Neuronal stem cell (in vitro differentiated cells): ENCODE results near the gene YWHAQ.

Experiments used
- DNase-seq: peaks from one replicate; pipeline ENCODE4 v3.0.0-alpha.2; 2013; ENCODE audit warnings: low spot score
- H2AFZ ChIP-seq: one replicate; pipeline ENCODE4 v1.6.1; 2013; ENCODE audit warnings: mild to moderate bottlenecking, low read length, inconsistent platforms
- H2AK5ac ChIP-seq: 2 replicates; pipeline ENCODE4 v1.6.1; 2013; ENCODE audit warnings: low read depth, mild to moderate bottlenecking, inconsistent platforms, low read length, moderate library complexity, mixed read lengths
- H2BK120ac ChIP-seq: 2 replicates; pipeline ENCODE4 v1.6.1; 2013; ENCODE audit warnings: low read depth, mild to moderate bottlenecking, inconsistent platforms, low read length, moderate library complexity, mixed read lengths
- H2BK12ac ChIP-seq: one replicate; pipeline ENCODE4 v1.6.1; 2013; ENCODE audit warnings: low read length, inconsistent platforms
- H2BK15ac ChIP-seq: 2 replicates; pipeline ENCODE4 v1.6.1; 2013; ENCODE audit warnings: mild to moderate bottlenecking, low read length, inconsistent platforms, mixed read lengths
- H2BK5ac ChIP-seq: one replicate; pipeline ENCODE4 v1.6.1; 2013; ENCODE audit warnings: inconsistent platforms, mild to moderate bottlenecking, low read length, moderate library complexity
- H3K14ac ChIP-seq: one replicate; pipeline ENCODE4 v1.6.1; 2013; ENCODE audit warnings: low read length, inconsistent platforms
- H3K18ac ChIP-seq: 2 replicates; pipeline ENCODE4 v1.6.1; 2013; ENCODE audit warnings: low read length, inconsistent platforms
- H3K23ac ChIP-seq: 2 replicates; pipeline ENCODE4 v1.6.1; 2013; ENCODE audit warnings: low read depth, mild to moderate bottlenecking, mixed read lengths, low read length, inconsistent platforms; ENCODE audit not compliant: poor library complexity
- H3K27ac ChIP-seq: replicated peaks from 3 replicates; pipeline ENCODE4 v1.5.1; 2013; ENCODE audit warnings: low read length, inconsistent platforms
- H3K27me3 ChIP-seq, 3 experiments: 2 replicates each; pipeline ENCODE4 v1.6.1; 2013; ENCODE audit warnings: low read length in 3 of 3, mild to moderate bottlenecking in 2 of 3, inconsistent platforms in 1 of 3, low read depth in 1 of 3, mixed read lengths in 1 of 3, moderate library complexity in 1 of 3; ENCODE audit not compliant: control insufficient read depth in 3 of 3, insufficient read depth in 3 of 3
- H3K36me3 ChIP-seq, 2 donors: replicated peaks in 1 of 2; 2 replicates each; pipeline ENCODE4 v1.6.1; 2013; ENCODE audit warnings: low read length in 2 of 2; ENCODE audit not compliant: control insufficient read depth in 2 of 2, insufficient read depth in 2 of 2
- H3K4ac ChIP-seq: 2 replicates; pipeline ENCODE4 v1.6.1; 2013; ENCODE audit warnings: inconsistent platforms, mild to moderate bottlenecking, low read length, moderate library complexity
- H3K4me1 ChIP-seq, 2 donors: 1 replicate in 1 of 2; 2 replicates in 1 of 2; pipeline ENCODE4 v1.6.1; 2013; ENCODE audit warnings: low read length in 2 of 2, low read depth in 1 of 2; ENCODE audit not compliant: control insufficient read depth in 2 of 2, insufficient read depth in 1 of 2
- H3K4me2 ChIP-seq: one replicate; pipeline ENCODE4 v1.6.1; 2013; ENCODE audit warnings: mild to moderate bottlenecking, low read length, inconsistent platforms; ENCODE audit not compliant: insufficient read depth, poor library complexity, severe bottlenecking
- H3K4me3 ChIP-seq, 2 donors: 2 replicates each; pipeline ENCODE4 v1.5.1; 2013; ENCODE audit warnings: low read length in 2 of 2, mild to moderate bottlenecking in 2 of 2, inconsistent platforms in 1 of 2, moderate library complexity in 1 of 2
- H3K79me1 ChIP-seq: one replicate; pipeline ENCODE4 v1.6.1; 2013; ENCODE audit warnings: low read depth, mild to moderate bottlenecking, inconsistent platforms, low read length, moderate library complexity
- H3K9ac ChIP-seq: one replicate; pipeline ENCODE4 v1.6.1; 2013; ENCODE audit warnings: mild to moderate bottlenecking, low read depth, low read length, inconsistent platforms; ENCODE audit not compliant: poor library complexity
- H3K9me3 ChIP-seq, 2 donors: replicated peaks in 1 of 2; 2 replicates each; pipeline versions ENCODE3 to v1.6.1; 2013; ENCODE audit warnings: low read length in 2 of 2, mild to moderate bottlenecking in 2 of 2, inconsistent platforms in 1 of 2, low read depth in 1 of 2, mixed read lengths in 1 of 2, moderate library complexity in 1 of 2; ENCODE audit not compliant: control insufficient read depth in 2 of 2, insufficient read depth in 1 of 2
- H4K8ac ChIP-seq: one replicate; pipeline ENCODE4 v1.6.1; 2013; ENCODE audit warnings: low read depth, mild to moderate bottlenecking, inconsistent platforms, low read length, moderate library complexity
- H4K91ac ChIP-seq: one replicate; pipeline ENCODE4 v1.6.1; 2013; ENCODE audit warnings: low read length, low read depth, mild to moderate bottlenecking, inconsistent platforms; ENCODE audit not compliant: poor library complexity
- WGBS, 2 donors: extraction: QIAGEN DNeasy Blood & Tissue Kit; methylation state at CpG; one replicate each; pipeline ENCODE4 v1.1.7; 2013; ENCODE audit warnings: missing lambda C conversion rate in 2 of 2, mixed read lengths in 1 of 2; ENCODE audit not compliant: insufficient read length in 2 of 2, insufficient replicate concordance in 1 of 2; ENCODE audit errors: extremely low coverage in 2 of 2; 5-methylcytosine and 5-hydroxymethylcytosine counted together

The YWHAQ gene

DNA sequence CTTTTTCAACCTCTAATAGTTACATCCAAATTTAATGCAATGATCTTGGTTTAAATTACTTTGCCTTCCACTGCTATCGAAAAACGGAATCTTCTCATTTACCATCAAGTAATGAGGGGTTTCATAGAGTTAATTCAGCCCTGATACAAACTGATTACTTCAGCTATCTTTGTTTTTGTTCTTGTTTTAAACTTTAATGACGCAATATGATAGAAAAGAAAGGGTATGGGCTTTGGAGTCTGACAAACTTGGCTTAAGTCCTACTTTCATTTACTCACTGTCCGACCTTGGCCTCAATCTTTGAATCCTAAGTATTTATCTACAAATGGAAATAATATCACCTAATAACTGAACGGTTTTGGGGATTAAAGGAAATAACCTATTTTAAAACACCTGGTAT, 91.3 kb downstream of the YWHAQ start:
- Histone ChIP-seq H3K27ac (no peak overlapping the region), H3K4ac (no peak overlapping the region), H2BK12ac (no peak overlapping the region), H3K18ac (no peak overlapping the region), H3K36me3 (peaks cover 0 to 64% of the 10 kb centered on the region in 2 donors), H3K4me3 (no peak overlapping the region), H3K9me3 (no peaks in the 10 kb centered on the region), H3K23ac (no peak overlapping the region), H4K8ac (no peak overlapping the region), H3K4me1 (no peaks in the 10 kb centered on the region), H4K91ac (no peak overlapping the region), H3K79me1 (no peaks in the 10 kb centered on the region), H3K9ac (no peak overlapping the region), H2BK15ac (no peak overlapping the region), H2AFZ (no peak overlapping the region), H2AK5ac (no peak overlapping the region), H2BK120ac (no peak overlapping the region), H3K27me3 (no peaks in the 10 kb centered on the region), H3K14ac (no peak overlapping the region), H3K4me2 (no peak overlapping the region), H2BK5ac (no peak overlapping the region)
- no CpG with 5 or more reads among the region's 5 CpGs for WGBS, 2 donors
- DNase-seq: no peak

GRCh38 chr2:9538000-9538507, 92.7 kb downstream of the YWHAQ start:
- H3K4me3 ChIP-seq: no peak overlapping the region
- no peak overlapping the region for H3K23ac ChIP-seq
- no peaks in the 10 kb centered on the region for H3K79me1 ChIP-seq
- no peak overlapping the region for H4K91ac ChIP-seq
- no peak for DNase-seq
- H3K18ac ChIP-seq: no peak overlapping the region
- no peak overlapping the region for H3K9ac ChIP-seq
- H3K4me2 ChIP-seq: no peak overlapping the region
- WGBS, 2 donors: no CpG with 5 or more reads among the region's 2 CpGs
- no peak overlapping the region for H3K14ac ChIP-seq
- H3K27me3 ChIP-seq: no peaks in the 10 kb centered on the region
- no peaks in the 10 kb centered on the region for H3K4me1 ChIP-seq
- no peak overlapping the region for H3K27ac ChIP-seq
- H3K36me3 ChIP-seq: peaks cover 0 to 77% of the 10 kb centered on the region in 2 donors
- H2AK5ac ChIP-seq: no peak overlapping the region
- H3K4ac ChIP-seq: no peak overlapping the region
- H3K9me3 ChIP-seq: no peaks in the 10 kb centered on the region
- H4K8ac ChIP-seq: no peak overlapping the region
- H2AFZ ChIP-seq: no peak overlapping the region
- H2BK5ac ChIP-seq: no peak overlapping the region
- H2BK12ac ChIP-seq: no peak overlapping the region
- no peak overlapping the region for H2BK15ac ChIP-seq
- H2BK120ac ChIP-seq: no peak overlapping the region

GRCh38 chr2:9536504-9536903, 94.3 kb downstream of the YWHAQ start:
- no peak overlapping the region for H4K8ac ChIP-seq
- DNase-seq: no peak

GRCh38 chr2:9535177-9535576, 95.6 kb downstream of the YWHAQ start:
- H4K8ac ChIP-seq: no peak overlapping the region
- no peak overlapping the region for H3K4me3 ChIP-seq
- no peak overlapping the region for H4K91ac ChIP-seq
- WGBS, 2 donors: no CpG with 5 or more reads among the region's 1 CpG
- no peak overlapping the region for H2BK12ac ChIP-seq
- no peak overlapping the region for H3K27ac ChIP-seq
- no peaks in the 10 kb centered on the region for H3K79me1 ChIP-seq
- no peaks in the 10 kb centered on the region for H3K27me3 ChIP-seq
- H3K14ac ChIP-seq: no peak overlapping the region
- no peaks in the 10 kb centered on the region for H3K4me1 ChIP-seq
- H2AFZ ChIP-seq: no peak overlapping the region
- no peak overlapping the region for H3K9ac ChIP-seq
- H2BK5ac ChIP-seq: no peak overlapping the region
- no peak overlapping the region for H3K4me2 ChIP-seq
- no peak overlapping the region for H3K18ac ChIP-seq
- H2BK120ac ChIP-seq: no peak overlapping the region
- DNase-seq: no peak
- no peak overlapping the region for H3K4ac ChIP-seq
- H3K23ac ChIP-seq: no peak overlapping the region
- no peaks in the 10 kb centered on the region for H3K9me3 ChIP-seq
- no peak overlapping the region for H2AK5ac ChIP-seq
- H3K36me3 ChIP-seq: peaks cover 0 to 69% of the 10 kb centered on the region in 2 donors
- H2BK15ac ChIP-seq: no peak overlapping the region

More at GRCh38 chr2:9536504-9536903, 94.3 kb downstream of the YWHAQ start:
- Histone ChIP-seq H3K4me3 (no peak overlapping the region), H4K91ac (no peak overlapping the region), H3K79me1 (no peaks in the 10 kb centered on the region), H2AFZ (no peak overlapping the region), H3K4me1 (no peaks in the 10 kb centered on the region), H2BK15ac (no peak overlapping the region), H2BK120ac (no peak overlapping the region), H3K27ac (no peak overlapping the region), H3K14ac (no peak overlapping the region), H3K18ac (no peak overlapping the region), H3K36me3 (peaks cover 0 to 76% of the 10 kb centered on the region in 2 donors), H3K4me2 (no peak overlapping the region), H3K9ac (no peak overlapping the region), H3K9me3 (no peaks in the 10 kb centered on the region), H3K4ac (no peak overlapping the region), H2BK5ac (no peak overlapping the region), H3K27me3 (no peaks in the 10 kb centered on the region), H2AK5ac (no peak overlapping the region), H2BK12ac (no peak overlapping the region), H3K23ac (no peak overlapping the region)
- WGBS, 2 donors: no CpG with 5 or more reads among the region's 6 CpGs
